Measurements from ENCODE around the gene SLC22A9. TPM values are rescaled to one million over a fixed set of nuclear protein-coding genes. Genes with fewer than 3 reads are reported as not detected.

SLC22A9 gene
- total RNA-seq, 1 experiment from 2014 or later: not detected

DNA sequence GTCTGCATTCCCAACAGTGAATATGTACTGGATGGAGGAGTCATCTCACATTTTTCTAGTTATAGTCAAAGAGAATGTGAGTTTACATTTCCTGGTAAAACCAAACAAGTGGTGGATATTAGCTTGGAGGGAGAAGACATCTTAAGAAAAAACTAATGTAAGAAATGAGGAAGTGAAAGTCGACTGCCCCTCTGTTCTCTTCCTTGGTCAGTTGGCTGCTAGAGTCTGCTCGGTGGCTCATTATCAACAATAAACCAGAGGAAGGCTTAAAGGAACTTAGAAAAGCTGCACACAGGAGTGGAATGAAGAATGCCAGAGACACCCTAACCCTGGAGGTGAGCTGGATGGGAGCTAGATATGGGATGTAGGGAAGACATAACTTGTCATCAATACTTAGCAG lies 5.8 kb downstream of the SLC22A9 start:
- H3K9me3 ChIP-seq (ENCODE audit: control insufficient read depth, low read depth, low read length): no peaks in the 10 kb centered on the region
- no peak overlapping the region for H3K18ac ChIP-seq (ENCODE audit: insufficient read length, low read depth, low read length)
- no peak overlapping the region for H2AK5ac ChIP-seq (ENCODE audit: insufficient read length, low read length)
- no peak overlapping the region for H3K27ac Mint-ChIP-seq
- H4K91ac ChIP-seq (ENCODE audit: insufficient read length, low read depth, low read length): no peak overlapping the region
- H3K4me1 Mint-ChIP-seq: no peaks in the 10 kb centered on the region
- H3K4me1 ChIP-seq (ENCODE audit: insufficient read depth, low read length): no peaks in the 10 kb centered on the region
- H3K56ac ChIP-seq (ENCODE audit: insufficient read length, low read depth, low read length): no peak overlapping the region
- no peak overlapping the region for H3K4me2 ChIP-seq (ENCODE audit: insufficient read depth, insufficient read length, low read length)
- H3K36me3 Mint-ChIP-seq (ENCODE audit: insufficient read depth in 1 of 3, low read depth in 3 of 3): no peaks in the 10 kb centered on the region
- no peak overlapping the region for H4K8ac ChIP-seq (replicated peaks; ENCODE audit: insufficient read length, low read depth, low read length)
- H3K4ac ChIP-seq (ENCODE audit: low read depth, low read length): no peak overlapping the region
- H3T11ph ChIP-seq (ENCODE audit: low read length): no peak overlapping the region
- H3K14ac ChIP-seq (ENCODE audit: insufficient read depth, low read length): no peak overlapping the region
- no peaks in the 10 kb centered on the region for H3K27me3 ChIP-seq (ENCODE audit: insufficient read depth, low read length)
- H2BK120ac ChIP-seq (ENCODE audit: low read depth, low read length, poor library complexity, severe bottlenecking): no peak overlapping the region
- no peaks in the 10 kb centered on the region; the same call in 1 of the 2 replicates for H3K27me3 Mint-ChIP-seq (ENCODE audit: low read depth)
- H2BK12ac ChIP-seq (ENCODE audit: insufficient read length, low read depth, low read length): no peak overlapping the region
- H2BK20ac ChIP-seq (ENCODE audit: low read depth, low read length, poor library complexity, severe bottlenecking): no peak overlapping the region
- H3K79me2 ChIP-seq (ENCODE audit: insufficient read depth, low read length): no peaks in the 10 kb centered on the region
- H3K9ac ChIP-seq (ENCODE audit: extremely low read depth, insufficient read length, low read length): no peak overlapping the region
- H4K20me1 ChIP-seq (ENCODE audit: control insufficient read depth, insufficient read depth, insufficient read length): no peaks in the 10 kb centered on the region
- TF ChIP-seq, protein P1, sequence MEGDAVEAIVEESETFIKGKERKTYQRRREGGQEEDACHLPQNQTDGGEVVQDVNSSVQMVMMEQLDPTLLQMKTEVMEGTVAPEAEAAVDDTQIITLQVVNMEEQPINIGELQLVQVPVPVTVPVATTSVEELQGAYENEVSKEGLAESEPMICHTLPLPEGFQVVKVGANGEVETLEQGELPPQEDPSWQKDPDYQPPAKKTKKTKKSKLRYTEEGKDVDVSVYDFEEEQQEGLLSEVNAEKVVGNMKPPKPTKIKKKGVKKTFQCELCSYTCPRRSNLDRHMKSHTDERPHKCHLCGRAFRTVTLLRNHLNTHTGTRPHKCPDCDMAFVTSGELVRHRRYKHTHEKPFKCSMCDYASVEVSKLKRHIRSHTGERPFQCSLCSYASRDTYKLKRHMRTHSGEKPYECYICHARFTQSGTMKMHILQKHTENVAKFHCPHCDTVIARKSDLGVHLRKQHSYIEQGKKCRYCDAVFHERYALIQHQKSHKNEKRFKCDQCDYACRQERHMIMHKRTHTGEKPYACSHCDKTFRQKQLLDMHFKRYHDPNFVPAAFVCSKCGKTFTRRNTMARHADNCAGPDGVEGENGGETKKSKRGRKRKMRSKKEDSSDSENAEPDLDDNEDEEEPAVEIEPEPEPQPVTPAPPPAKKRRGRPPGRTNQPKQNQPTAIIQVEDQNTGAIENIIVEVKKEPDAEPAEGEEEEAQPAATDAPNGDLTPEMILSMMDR (conservative IDR thresholded peaks at IDR 0.05): no peak
- H3K4me3 Mint-ChIP-seq: no peak overlapping the region
- H3K27ac ChIP-seq (ENCODE audit: insufficient read length, low read depth, low read length): no peak overlapping the region
- H3K23ac ChIP-seq (ENCODE audit: insufficient read length, low read depth, low read length): no peak overlapping the region
- H2BK5ac ChIP-seq (ENCODE audit: insufficient read length, low read length): no peak overlapping the region
- H2AFZ ChIP-seq (ENCODE audit: low read length): no peak overlapping the region
- H4K5ac ChIP-seq (ENCODE audit: insufficient read length, low read depth, low read length): no peak overlapping the region
- WGBS (ENCODE audit: extremely low coverage, insufficient read length, low lambda C conversion rate): no CpG with 5 or more reads among the region's 2 CpGs
- H3K23me2 ChIP-seq (ENCODE audit: insufficient read length, low read depth, low read length, poor library complexity, severe bottlenecking): no peaks in the 10 kb centered on the region
- H3K9me3 Mint-ChIP-seq: no peaks in the 10 kb centered on the region
- no peak overlapping the region for H2BK15ac ChIP-seq (ENCODE audit: low read depth, low read length)
- no peak for DNase-seq
- H3K79me1 ChIP-seq (ENCODE audit: insufficient read depth, low read depth, low read length, poor library complexity, severe bottlenecking): no peaks in the 10 kb centered on the region
